Spleen (tissue), 11 donors: Measurements from ENCODE around the gene P4HB. TPM values are rescaled to one million over a fixed set of nuclear protein-coding genes. Genes with fewer than 3 reads are reported as not detected.

ENCODE experiments used
- DNase-seq: peaks from one replicate; pipeline ENCODE4 v3.0.0-alpha.2; 2020
- H3K27ac ChIP-seq, 8 donors: fragments of 200-600 bp; sonication (generic) in 7 of 8; 1 replicate in 4 of 8; 2 replicates in 4 of 8; pipeline versions ENCODE4 v1.5.0 to v1.8.0; 2016 to 2021; ENCODE audit warnings: inconsistent platforms in 4 of 8, mild to moderate bottlenecking in 4 of 8, moderate library complexity in 1 of 8
- H3K27me3 ChIP-seq, 7 donors: fragments of 200-600 bp; sonication (generic) in 6 of 7; replicated peaks in 1 of 7; 1 replicate in 4 of 7; 2 replicates in 3 of 7; pipeline versions ENCODE4 v1.5.0 to v1.8.0; 2016 to 2021; ENCODE audit warnings: inconsistent platforms in 3 of 7, mild to moderate bottlenecking in 1 of 7
- H3K36me3 ChIP-seq, 6 donors: fragments of 200-600 bp; sonication (generic) in 5 of 6; 1 replicate in 4 of 6; 2 replicates in 2 of 6; pipeline versions ENCODE4 v1.5.0 to v1.8.0; 2016 to 2021; ENCODE audit warnings: inconsistent platforms in 2 of 6
- H3K4me1 ChIP-seq, 6 donors: fragments of 200-600 bp; sonication (generic) in 5 of 6; 1 replicate in 3 of 6; 2 replicates in 3 of 6; pipeline versions ENCODE4 v1.5.0 to v1.8.0; 2016 to 2021; ENCODE audit warnings: inconsistent platforms in 3 of 6
- H3K4me3 ChIP-seq, 8 donors: fragments of 200-600 bp; sonication (generic) in 7 of 8; 1 replicate in 4 of 8; 2 replicates in 4 of 8; pipeline versions ENCODE4 v1.5.0 to v1.8.0; 2016 to 2021; ENCODE audit warnings: inconsistent platforms in 4 of 8, mild to moderate bottlenecking in 4 of 8, moderate library complexity in 2 of 8
- H3K9me3 ChIP-seq, 8 donors: fragments of 200-600 bp; sonication (generic) in 7 of 8; 1 replicate in 4 of 8; 2 replicates in 4 of 8; pipeline versions ENCODE4 v1.5.0 to v1.8.0; 2016 to 2021; ENCODE audit warnings: inconsistent platforms in 4 of 8
- POLR2A ChIP-seq, 3 donors: fragments of 450-650 bp; IDR thresholded peaks; one replicate each; pipeline ENCODE4 v1.5.1; 2017; ENCODE audit warnings: antibody characterized with exemption in 3 of 3, mild to moderate bottlenecking in 1 of 3
- POLR2AphosphoS5 ChIP-seq, 3 donors: sonication (generic); formaldehyde crosslinking; IDR thresholded peaks; one replicate each; pipeline ENCODE4 v1.5.1; 2017; ENCODE audit warnings: antibody characterized with exemption in 3 of 3
- WGBS, 5 donors: extraction: QIAGEN DNeasy Blood & Tissue Kit in 3 of 5; methylation state at CpG; one replicate each; pipeline versions ENCODE4 v1.1.5 to v1.1.7; 2013 to 2018; 5-methylcytosine and 5-hydroxymethylcytosine counted together
- intact Hi-C: fragments of 100-400 bp; cut with DNase I; formaldehyde crosslinking; loops from one replicate; pipeline ENCODE4 v1.15.0; 2023; ENCODE audit warnings: low total_unique reads
- polyA plus RNA-seq, 3 donors: library from polyadenylated mRNA; stranded (reverse); fragments of 200-250 nt; gene quantifications; one replicate each; pipeline ENCODE4 v1.2.1, GENCODE V29; 2013
- total RNA-seq, 7 donors: library from RNA; depleted of rRNA in 3 of 7; stranded (reverse); fragments of >200 nt in 3 of 7; fragmentation: NEBNext Ultra II Directional in 4 of 7; extraction: Animal tissue kit (Norgen Biotek cat#: 25700) in 4 of 7; gene quantifications; one replicate each; pipeline versions ENCODE4 v1.1.0 to v1.2.1, GENCODE V29; 2016 to 2021
- TF ChIP-seq, protein P1 (sequence below), 11 experiments: fragments of 200-600 bp in 7 of 11; fragments of 450-650 bp in 4 of 11; sonication (generic) in 4 of 11; IDR thresholded peaks in 8 of 11; conservative IDR thresholded peaks in 3 of 11; 1 replicate in 7 of 11; 2 replicates in 4 of 11; pipeline versions ENCODE4 v1.4.0 to v1.8.0; 2016 to 2021; ENCODE audit warnings: antibody characterized with exemption in 11 of 11, inconsistent platforms in 4 of 11, mild to moderate bottlenecking in 1 of 11
- donor health status: healthy with polysubstance abuse.
- donor health status: DM: no; HTN: no; CAD: no; lungs with moderate emphysema.
- donor health status: DM: no; HTN: no; CAD: no.
- donor health status: Bipolar disorder and iron deficiency.
- donor health status: healthy.
- donor health status: DM: no; HTN: no; CAD: no.
- donor health status: DM: yes; HTN: yes; CAD: no.

P4HB gene
- total and polyA plus RNA-seq, 10 donors, result 161 to 1,208 (median 646) TPM

DNA sequence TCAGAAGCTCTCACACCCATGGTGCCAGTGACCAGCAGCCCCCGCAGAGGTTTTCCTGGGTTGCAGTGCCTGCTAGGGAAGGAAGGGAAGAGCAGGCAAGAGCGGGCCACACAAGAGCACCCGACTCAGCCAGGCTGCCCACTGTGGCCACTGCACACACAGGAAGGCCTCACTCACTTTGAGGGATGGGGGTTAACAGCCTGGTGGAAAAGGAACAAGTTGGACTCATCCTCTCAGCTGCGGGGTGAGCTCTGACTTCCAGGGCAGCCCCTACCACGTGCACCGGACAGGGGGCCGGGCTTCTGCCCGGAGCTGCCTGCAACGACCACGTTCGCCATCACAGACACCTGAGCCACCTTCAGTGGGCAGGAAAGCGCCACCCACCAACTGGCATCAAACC lies 8.1 kb downstream of the P4HB start:
- peaks cover 3 to 100% (median 87%) of the 10 kb centered on the region in 6 donors for H3K36me3 ChIP-seq
- WGBS, 5 donors, result 79 to 86% (median 85%) methylated on average over 7 to 12 of the region's 12 CpGs
- no peaks in the 10 kb centered on the region for H3K9me3 ChIP-seq
- peaks cover 2 to 63% (median 40%) of the 10 kb centered on the region in 6 donors for H3K4me1 ChIP-seq
- intact Hi-C loops, result no loop called here
- no peak for DNase-seq
- peak overlapping the region in 4 of 8 donors; percentile 61 to 68 (median 65) for H3K27ac ChIP-seq
- TF ChIP-seq, protein P1, sequence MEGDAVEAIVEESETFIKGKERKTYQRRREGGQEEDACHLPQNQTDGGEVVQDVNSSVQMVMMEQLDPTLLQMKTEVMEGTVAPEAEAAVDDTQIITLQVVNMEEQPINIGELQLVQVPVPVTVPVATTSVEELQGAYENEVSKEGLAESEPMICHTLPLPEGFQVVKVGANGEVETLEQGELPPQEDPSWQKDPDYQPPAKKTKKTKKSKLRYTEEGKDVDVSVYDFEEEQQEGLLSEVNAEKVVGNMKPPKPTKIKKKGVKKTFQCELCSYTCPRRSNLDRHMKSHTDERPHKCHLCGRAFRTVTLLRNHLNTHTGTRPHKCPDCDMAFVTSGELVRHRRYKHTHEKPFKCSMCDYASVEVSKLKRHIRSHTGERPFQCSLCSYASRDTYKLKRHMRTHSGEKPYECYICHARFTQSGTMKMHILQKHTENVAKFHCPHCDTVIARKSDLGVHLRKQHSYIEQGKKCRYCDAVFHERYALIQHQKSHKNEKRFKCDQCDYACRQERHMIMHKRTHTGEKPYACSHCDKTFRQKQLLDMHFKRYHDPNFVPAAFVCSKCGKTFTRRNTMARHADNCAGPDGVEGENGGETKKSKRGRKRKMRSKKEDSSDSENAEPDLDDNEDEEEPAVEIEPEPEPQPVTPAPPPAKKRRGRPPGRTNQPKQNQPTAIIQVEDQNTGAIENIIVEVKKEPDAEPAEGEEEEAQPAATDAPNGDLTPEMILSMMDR (IDR thresholded peaks at IDR 0.05 in 8 of 11, conservative IDR thresholded peaks at IDR 0.05 in 3 of 11), result no peak
- TF ChIP-seq POLR2AphosphoS5 (IDR thresholded peaks at IDR 0.05), result peak; percentile 65 to 71 (median 71)
- no peak for TF ChIP-seq POLR2A (IDR thresholded peaks at IDR 0.05)
- H3K4me3 ChIP-seq, result no peak overlapping the region
- no peaks in the 10 kb centered on the region for H3K27me3 ChIP-seq

DNA sequence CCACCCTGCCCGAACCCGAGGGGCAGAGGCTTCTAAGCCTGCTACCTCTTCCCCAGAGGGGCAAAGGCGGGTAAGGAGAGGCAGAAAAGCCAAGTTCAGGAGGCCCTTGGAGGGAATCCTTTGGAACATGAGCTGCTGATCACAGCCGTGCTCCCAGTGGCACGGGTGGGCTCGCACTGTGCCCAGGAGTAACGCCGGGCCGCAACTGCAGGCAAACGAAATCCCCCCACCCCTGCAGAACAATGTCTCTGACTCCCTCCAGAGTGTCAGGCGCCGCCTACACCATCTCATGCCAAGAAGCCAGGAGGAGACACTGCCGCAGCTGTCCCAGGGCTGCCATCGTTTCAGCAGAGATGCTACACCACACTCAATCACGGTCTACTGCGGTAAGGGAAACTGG lies 8.9 kb downstream of the P4HB start:
- no peak for DNase-seq
- Histone ChIP-seq H3K4me3 (no peak overlapping the region), H3K4me1 (peaks cover 2 to 55% (median 32%) of the 10 kb centered on the region in 6 donors), H3K36me3 (peaks cover 3 to 100% (median 93%) of the 10 kb centered on the region in 6 donors), H3K27me3 (no peaks in the 10 kb centered on the region), H3K9me3 (no peaks in the 10 kb centered on the region), H3K27ac (peak overlapping the region in 6 of 8 donors; percentile 0 to 68 (median 62))
- TF ChIP-seq POLR2AphosphoS5 (IDR thresholded peaks at IDR 0.05), result peak in 1 of 3 donors; percentile 13
- TF ChIP-seq, protein P1 (IDR thresholded peaks at IDR 0.05 in 8 of 11, conservative IDR thresholded peaks at IDR 0.05 in 3 of 11), result no peak
- no peak for TF ChIP-seq POLR2A (IDR thresholded peaks at IDR 0.05)
- intact Hi-C loops, result no loop called here
- 93 to 98% (median 94%) methylated on average over 5 to 16 of the region's 16 CpGs for whole genome bisulfite sequencing, 5 donors

DNA sequence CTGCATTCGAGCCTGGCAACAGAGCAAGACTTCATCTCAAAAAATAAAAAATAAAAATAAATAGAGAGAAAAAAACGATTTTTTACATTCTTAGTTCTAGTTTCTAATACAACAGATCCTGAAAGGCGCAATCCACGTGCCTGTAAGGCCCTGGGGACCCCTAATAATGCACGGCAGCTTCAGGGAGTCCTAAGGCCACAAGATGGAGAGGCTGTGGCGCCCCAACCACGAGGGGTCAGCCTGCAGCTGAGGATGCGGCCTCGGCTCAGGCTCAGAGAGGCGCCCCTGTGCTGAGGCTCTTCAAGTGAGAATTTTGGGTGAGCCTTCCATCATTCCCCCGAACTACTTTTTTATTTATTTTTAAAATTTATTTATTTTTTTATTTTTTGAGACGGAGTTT lies 10.9 kb downstream of the P4HB start:
- Histone ChIP-seq H3K9me3 (no peaks in the 10 kb centered on the region), H3K27me3 (no peaks in the 10 kb centered on the region), H3K4me3 (no peak overlapping the region), H3K36me3 (peaks cover 3 to 100% (median 96%) of the 10 kb centered on the region in 6 donors), H3K4me1 (peaks cover 0 to 47% (median 18%) of the 10 kb centered on the region in 6 donors), H3K27ac (no peak overlapping the region)
- TF ChIP-seq POLR2A (IDR thresholded peaks at IDR 0.05) (no peak), POLR2AphosphoS5 (IDR thresholded peaks at IDR 0.05) (peak in 1 of 3 donors; percentile 56)
- TF ChIP-seq, protein P1 (IDR thresholded peaks at IDR 0.05 in 8 of 11, conservative IDR thresholded peaks at IDR 0.05 in 3 of 11), result no peak
- DNase-seq, result no peak
- intact Hi-C loops, result no loop called here
- 89 to 96% (median 93%) methylated on average over 12 of the region's 12 CpGs for WGBS, 5 donors

DNA sequence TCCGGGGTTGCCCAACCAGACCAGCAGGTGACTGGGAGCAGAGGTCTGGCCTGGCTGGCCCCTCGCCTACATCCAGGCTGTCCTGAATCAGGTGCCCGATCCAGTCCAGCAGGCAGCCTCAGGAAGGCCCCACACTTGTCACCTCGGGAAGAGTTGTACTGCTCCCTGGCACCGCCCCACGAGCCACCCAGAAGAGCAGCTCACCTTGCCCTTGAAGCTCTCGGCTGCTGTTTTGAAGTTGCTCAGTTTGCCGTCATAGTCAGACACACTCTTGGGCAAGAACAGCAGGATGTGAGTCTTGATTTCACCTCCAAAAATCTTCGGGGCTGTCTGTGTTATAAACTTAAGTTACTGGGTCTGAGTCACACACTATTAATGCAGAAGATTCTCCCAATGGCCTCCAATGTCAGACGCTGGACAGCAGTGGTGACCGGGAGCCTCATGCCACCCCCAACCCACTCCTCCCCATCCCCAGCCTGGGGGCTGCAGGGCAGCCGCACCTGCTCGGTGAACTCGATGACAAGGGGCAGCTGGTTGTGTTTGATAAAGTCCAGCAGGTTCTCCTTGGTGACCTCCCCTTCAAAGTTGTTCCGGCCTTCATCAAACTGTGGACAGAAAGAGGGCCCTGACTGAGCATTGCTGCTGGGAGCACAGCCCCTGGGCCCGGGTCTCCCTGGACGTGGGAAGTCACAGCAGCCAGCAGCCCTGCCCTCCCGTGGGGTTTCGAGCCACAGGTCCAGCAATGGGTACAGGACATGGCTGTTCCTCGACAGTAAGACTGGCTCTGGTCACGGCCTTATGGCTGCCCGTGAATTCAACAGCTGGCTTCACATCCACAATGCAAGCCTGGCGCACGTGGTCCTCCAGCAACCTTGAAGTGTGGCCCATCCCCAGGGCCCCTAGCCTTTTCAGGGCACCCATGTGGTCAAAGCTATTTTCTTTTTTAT lies 13.3 kb downstream of the P4HB start:
- no peaks in the 10 kb centered on the region for H3K27me3 ChIP-seq
- peak; percentile 67 for DNase-seq
- WGBS, 5 donors, result 85 to 91% (median 89%) methylated on average over 19 to 24 of the region's 24 CpGs
- H3K4me1 ChIP-seq, result peaks cover 0 to 47% (median 23%) of the 10 kb centered on the region in 6 donors
- H3K27ac ChIP-seq, result no peak overlapping the region
- no peak overlapping the region for H3K4me3 ChIP-seq
- no peaks in the 10 kb centered on the region for H3K9me3 ChIP-seq
- intact Hi-C loops, result no loop called here
- H3K36me3 ChIP-seq, result peaks cover 0 to 100% (median 92%) of the 10 kb centered on the region in 6 donors
- TF ChIP-seq POLR2AphosphoS5 (IDR thresholded peaks at IDR 0.05) (peak in 2 of 3 donors; percentile 29 to 50), POLR2A (IDR thresholded peaks at IDR 0.05) (no peak)
- TF ChIP-seq, protein P1 (IDR thresholded peaks at IDR 0.05 in 8 of 11, conservative IDR thresholded peaks at IDR 0.05 in 3 of 11), result no peak
